CD4-positive, alpha-beta T cell treated with Interleukin-15 for 1 hour (primary cell): Measurements from ENCODE around the gene ZNF577.

ENCODE experiments used
- DNase-seq: peaks from one replicate; pipeline ENCODE4 v3.0.0-alpha.2; 2020

Gene ZNF577

GRCh38 chr19:51861870-51862622 is 25.7 kb downstream of the ZNF577 start:
- DNase-seq = no peak

- DNase-seq = no peak
Observed at GRCh38 chr19:51837145-51837544, 50.6 kb downstream of the ZNF577 start.

- DNase-seq = peak; percentile 49
Observed at GRCh38 chr19:51830274-51830673, 57.5 kb downstream of the ZNF577 start.

- DNase-seq = peak; percentile 66
Observed at GRCh38 chr19:51824281-51825005, 63.3 kb downstream of the ZNF577 start.

GRCh38 chr19:51822946-51823345 is 64.8 kb downstream of the ZNF577 start:
- no peak for DNase-seq

GRCh38 chr19:51822325-51822724 is 65.4 kb downstream of the ZNF577 start:
- DNase-seq = peak; percentile 45

- DNase-seq = no peak
Observed at GRCh38 chr19:51821921-51822320, 65.8 kb downstream of the ZNF577 start.

GRCh38 chr19:51821456-51821855 is 66.3 kb downstream of the ZNF577 start:
- DNase-seq = no peak
